GM12878 (cell line): ENCODE data around the gene CSHL1. TPM values are rescaled to one million over a fixed set of nuclear protein-coding genes. Genes with fewer than 3 reads are reported as not detected.

Experiments
- ATAC-seq: fragments of 200-7000 bp; cut with Tn5 transposase; 3 replicates; pipeline ENCODE4 v1.9.1; 2020; ENCODE audit warnings: mild to moderate bottlenecking, moderate library complexity
- BruUV-seq: library from RNA; stranded (reverse); fragments of 400-500 nt; replicated peaks from 2 replicates; lab custom pipeline; 2021; lab: Mats Ljungman, UMichigan
- CTCF ChIA-PET: fragments of 300-600 bp; sonication (Branson Sonifier 250); formaldehyde crosslinking; extraction: SDS; loops from one replicate; lab custom pipeline; 2021; ENCODE audit warnings: inconsistent platforms; lab: Yijun Ruan, JAX
- POLR2A ChIA-PET: fragments of 350-600 bp; formaldehyde crosslinking; extraction: SDS; loops from one replicate; lab custom pipeline; 2021; ENCODE audit warnings: inconsistent platforms; lab: Charles Lee
- RAD21 ChIA-PET: fragments of 300-600 bp; sonication (Branson Sonifier 250); formaldehyde crosslinking; loops from one replicate; lab custom pipeline; 2023; ENCODE audit warnings: antibody characterized with exemption; ENCODE audit not compliant: unreplicated experiment; lab: Charles Lee
- SMC1A ChIA-PET: fragments of 300-600 bp; sonication (Branson Sonifier 250); formaldehyde crosslinking; loops from one replicate; lab custom pipeline; 2023; ENCODE audit not compliant: unreplicated experiment, uncharacterized antibody; lab: Charles Lee
- DNase-seq: peaks from one replicate; pipeline ENCODE4 v3.0.0-alpha.2; 2011; ENCODE audit warnings: low read depth, low spot score
- FAIRE-seq: peaks from 3 replicates; lab custom pipeline; 2011; peaks lifted over from hg19 to GRCh38; lab: Jason Lieb, UNC
- H2AFZ ChIP-seq: 2 replicates; pipeline ENCODE4 v1.6.0; 2011; ENCODE audit warnings: low read depth, low read length, control low read depth; ENCODE audit not compliant: control insufficient read depth
- H3K27ac ChIP-seq: 2 replicates; pipeline ENCODE4 v1.5.1; 2011; ENCODE audit warnings: control low read depth; ENCODE audit not compliant: control insufficient read depth, insufficient read depth
- H3K27me3 ChIP-seq, 2 experiments: replicated peaks in 1 of 2; 2 replicates each; pipeline versions ENCODE4 v1.6.0 to v1.6.1; 2011; ENCODE audit warnings: low read length in 1 of 2; ENCODE audit not compliant: control insufficient read depth in 2 of 2, insufficient read depth in 2 of 2
- H3K36me3 ChIP-seq, 2 experiments: 2 replicates each; pipeline ENCODE4 v1.5.1; 2011; ENCODE audit warnings: low read length in 1 of 2; ENCODE audit not compliant: control insufficient read depth in 2 of 2, insufficient read depth in 2 of 2
- H3K4me1 ChIP-seq: 2 replicates; pipeline ENCODE4 v1.6.1; 2011; ENCODE audit warnings: mild to moderate bottlenecking, low read length, moderate library complexity, mixed read lengths; ENCODE audit not compliant: control insufficient read depth, insufficient read depth
- H3K4me2 ChIP-seq: 2 replicates; pipeline ENCODE4 v1.6.0; 2011; ENCODE audit warnings: control low read depth; ENCODE audit not compliant: control insufficient read depth, insufficient read depth
- H3K4me3 ChIP-seq: fragments of 200-600 bp; sonication (generic); 2 replicates; pipeline ENCODE4 v1.5.1; 2016
- H3K79me2 ChIP-seq: 2 replicates; pipeline ENCODE4 v1.6.0; 2011; ENCODE audit warnings: low read length; ENCODE audit not compliant: control insufficient read depth, insufficient read depth
- H3K9ac ChIP-seq: 2 replicates; pipeline ENCODE4 v1.8.0; 2011; ENCODE audit warnings: low read length, control low read depth, mixed read lengths; ENCODE audit not compliant: control insufficient read depth, insufficient read depth
- H3K9me3 ChIP-seq: replicated peaks from 3 replicates; pipeline ENCODE4 v1.5.1; 2011; ENCODE audit warnings: mild to moderate bottlenecking, low read length; ENCODE audit not compliant: control insufficient read depth, insufficient read depth
- H4K20me1 ChIP-seq: 2 replicates; pipeline ENCODE4 v1.6.0; 2011; ENCODE audit not compliant: control insufficient read depth, insufficient read depth
- EED ChIP-seq: sonication (generic); IDR thresholded peaks from 2 replicates; pipeline ENCODE4 v1.6.1; 2016; ENCODE audit warnings: antibody characterized with exemption, low read depth
- GABPA ChIP-seq: IDR thresholded peaks from 2 replicates; pipeline ENCODE4 v1.6.1; 2014; ENCODE audit warnings: antibody characterized with exemption, low read depth, mild to moderate bottlenecking, inconsistent platforms
- MYC ChIP-seq: IDR thresholded peaks from 2 replicates; pipeline ENCODE4 v1.6.1; 2011; ENCODE audit warnings: mild to moderate bottlenecking, low read length, moderate library complexity, inconsistent platforms; ENCODE audit not compliant: insufficient read depth, insufficient replicate concordance, insufficient read length, severe bottlenecking
- PAX8 ChIP-seq: fragments of 450-650 bp; IDR thresholded peaks from 2 replicates; pipeline ENCODE4 v1.6.1; 2017; ENCODE audit warnings: mild to moderate bottlenecking, moderate library complexity
- RCOR1 ChIP-seq: conservative IDR thresholded peaks from 2 replicates; pipeline ENCODE4 v1.6.1; 2012; ENCODE audit warnings: low read depth, low read length, improper control_type of control experiment
- RELA ChIP-seq: fragments of 450-650 bp; IDR thresholded peaks from 2 replicates; pipeline ENCODE4 v1.8.0; 2014; ENCODE audit warnings: borderline replicate concordance; ENCODE audit not compliant: partially characterized antibody
- ZNF217 ChIP-seq: fragments of 450-650 bp; IDR thresholded peaks from 2 replicates; pipeline ENCODE4 v1.6.1; 2017; ENCODE audit warnings: antibody characterized with exemption, mild to moderate bottlenecking
- ZNF274 ChIP-seq: IDR thresholded peaks from one replicate; pipeline ENCODE4 v1.8.0; 2011; ENCODE audit not compliant: insufficient read length, insufficient read depth
- WGBS: methylation state at CpG from one replicate; pipeline ENCODE4 v1.1.6; 2016; ENCODE audit warnings: low lambda C conversion rate; ENCODE audit not compliant: insufficient replicate concordance, insufficient coverage; ENCODE audit errors: missing lambda C conversion rate; 5-methylcytosine and 5-hydroxymethylcytosine counted together
- in situ Hi-C: fragments of 300-500 bp; cut with MboI; formaldehyde crosslinking; loops from 9 replicates; pipeline ENCODE4 v1.14.3; 2018; ENCODE audit warnings: mixed read lengths
- intact Hi-C: fragments of 100-400 bp; cut with micrococcal nuclease; formaldehyde crosslinking; loops from one replicate; pipeline ENCODE4 v1.14.2; 2022; ENCODE audit not compliant: unreplicated experiment
- polyA plus RNA-seq, 11 experiments: library from polyadenylated mRNA; depleted of rRNA in 4 of 11; unstranded in 6 of 11; stranded (reverse) in 5 of 11; fragments of >200 nt; fragmentation: Nextera tagmentation in 4 of 11; fragmentation: Illumina TruSeq in 1 of 11; extraction: Ambion mirVana in 4 of 11; extraction: Trizol in 1 of 11; gene quantifications; 1 replicate in 1 of 11; 2 replicates in 10 of 11; pipeline versions ENCODE4 v1.2.1 to v1.2.3, GENCODE V29; 2011 to 2016; ENCODE audit warnings: inconsistent platforms in 2 of 11, missing spikeins in 2 of 11, low read depth in 1 of 11
- total RNA-seq, 4 experiments: library from RNA; depleted of rRNA in 3 of 4; stranded (reverse); fragments of >200 nt in 3 of 4; fragmentation: Illumina TruSeq in 1 of 4; extraction: Trizol in 1 of 4; gene quantifications; 2 replicates each; pipeline versions ENCODE4 v1.2.1 to v1.2.3, GENCODE V29; 2013 to 2021
- TF ChIP-seq, protein P1 (sequence below): fragments of 450-650 bp; IDR thresholded peaks from 2 replicates; pipeline ENCODE4 v1.6.1; 2016; ENCODE audit warnings: mild to moderate bottlenecking, moderate library complexity, borderline replicate concordance
- TF ChIP-seq, protein P2 (sequence below): IDR thresholded peaks from 2 replicates; pipeline ENCODE4 v1.6.1; 2012; ENCODE audit warnings: low read depth, low read length, improper control_type of control experiment
- TF ChIP-seq, protein P3 (sequence below): fragments of 450-650 bp; IDR thresholded peaks from 2 replicates; pipeline ENCODE4 v1.6.1; 2018; ENCODE audit warnings: borderline replicate concordance, mild to moderate bottlenecking; ENCODE audit not compliant: partially characterized antibody

CSHL1 gene
- total and polyA plus RNA-seq, 10 of the 15 experiments (the other 5 are each of a cell fraction or from before 2014, with no cell fraction given): not detected

DNA sequence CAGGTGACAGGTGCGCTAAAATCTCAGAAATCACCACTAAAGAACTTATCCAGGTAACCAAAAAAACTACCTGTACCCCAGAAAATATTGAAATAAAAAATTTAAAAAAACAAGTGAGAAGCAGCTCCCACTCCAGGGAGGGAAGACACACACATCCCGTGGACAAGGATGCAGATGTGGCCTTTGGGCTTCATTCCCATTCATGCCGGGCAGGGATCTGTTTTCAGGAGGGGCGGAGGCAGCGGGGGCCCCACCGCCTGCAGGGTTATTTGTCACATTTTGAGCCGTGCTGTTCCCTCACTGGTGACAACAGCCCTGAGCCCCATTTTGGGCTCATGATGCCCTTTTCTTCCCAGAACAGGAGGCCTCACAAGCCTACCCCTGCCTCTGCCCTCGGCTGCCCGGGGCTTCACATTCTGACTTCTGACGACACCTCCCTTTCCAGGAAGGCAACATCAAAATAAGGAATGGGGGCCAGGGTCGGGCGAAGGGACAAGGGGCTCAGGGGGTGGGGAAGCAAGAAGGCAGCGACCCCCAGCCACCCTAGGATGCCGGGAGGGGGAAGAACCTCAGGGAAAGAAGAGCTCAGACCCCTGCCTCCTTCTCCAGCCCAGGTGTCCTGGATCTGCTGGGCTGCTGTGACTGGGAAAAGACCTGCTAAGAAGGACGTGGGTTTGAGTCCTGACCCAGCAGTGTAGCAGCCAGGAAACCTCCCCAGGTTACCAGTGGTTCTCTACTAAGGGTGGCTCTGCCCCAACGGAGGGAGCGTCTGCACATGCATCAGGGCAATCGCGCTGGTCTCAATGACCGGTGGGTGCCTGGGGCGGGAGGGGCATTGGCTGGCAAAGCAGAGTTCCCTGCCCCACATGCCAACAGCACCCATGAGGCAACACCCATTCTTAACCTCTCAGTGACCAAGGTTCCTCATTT lies 23.4 kb upstream of the CSHL1 start (continued):
- TF ChIP-seq, protein P1, sequence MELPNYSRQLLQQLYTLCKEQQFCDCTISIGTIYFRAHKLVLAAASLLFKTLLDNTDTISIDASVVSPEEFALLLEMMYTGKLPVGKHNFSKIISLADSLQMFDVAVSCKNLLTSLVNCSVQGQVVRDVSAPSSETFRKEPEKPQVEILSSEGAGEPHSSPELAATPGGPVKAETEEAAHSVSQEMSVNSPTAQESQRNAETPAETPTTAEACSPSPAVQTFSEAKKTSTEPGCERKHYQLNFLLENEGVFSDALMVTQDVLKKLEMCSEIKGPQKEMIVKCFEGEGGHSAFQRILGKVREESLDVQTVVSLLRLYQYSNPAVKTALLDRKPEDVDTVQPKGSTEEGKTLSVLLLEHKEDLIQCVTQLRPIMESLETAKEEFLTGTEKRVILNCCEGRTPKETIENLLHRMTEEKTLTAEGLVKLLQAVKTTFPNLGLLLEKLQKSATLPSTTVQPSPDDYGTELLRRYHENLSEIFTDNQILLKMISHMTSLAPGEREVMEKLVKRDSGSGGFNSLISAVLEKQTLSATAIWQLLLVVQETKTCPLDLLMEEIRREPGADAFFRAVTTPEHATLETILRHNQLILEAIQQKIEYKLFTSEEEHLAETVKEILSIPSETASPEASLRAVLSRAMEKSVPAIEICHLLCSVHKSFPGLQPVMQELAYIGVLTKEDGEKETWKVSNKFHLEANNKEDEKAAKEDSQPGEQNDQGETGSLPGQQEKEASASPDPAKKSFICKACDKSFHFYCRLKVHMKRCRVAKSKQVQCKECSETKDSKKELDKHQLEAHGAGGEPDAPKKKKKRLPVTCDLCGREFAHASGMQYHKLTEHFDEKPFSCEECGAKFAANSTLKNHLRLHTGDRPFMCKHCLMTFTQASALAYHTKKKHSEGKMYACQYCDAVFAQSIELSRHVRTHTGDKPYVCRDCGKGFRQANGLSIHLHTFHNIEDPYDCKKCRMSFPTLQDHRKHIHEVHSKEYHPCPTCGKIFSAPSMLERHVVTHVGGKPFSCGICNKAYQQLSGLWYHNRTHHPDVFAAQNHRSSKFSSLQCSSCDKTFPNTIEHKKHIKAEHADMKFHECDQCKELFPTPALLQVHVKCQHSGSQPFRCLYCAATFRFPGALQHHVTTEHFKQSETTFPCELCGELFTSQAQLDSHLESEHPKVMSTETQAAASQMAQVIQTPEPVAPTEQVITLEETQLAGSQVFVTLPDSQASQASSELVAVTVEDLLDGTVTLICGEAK: no peak
- no peak for TF ChIP-seq RELA
- TF ChIP-seq EED: no peak
- TF ChIP-seq MYC: no peak

DNA sequence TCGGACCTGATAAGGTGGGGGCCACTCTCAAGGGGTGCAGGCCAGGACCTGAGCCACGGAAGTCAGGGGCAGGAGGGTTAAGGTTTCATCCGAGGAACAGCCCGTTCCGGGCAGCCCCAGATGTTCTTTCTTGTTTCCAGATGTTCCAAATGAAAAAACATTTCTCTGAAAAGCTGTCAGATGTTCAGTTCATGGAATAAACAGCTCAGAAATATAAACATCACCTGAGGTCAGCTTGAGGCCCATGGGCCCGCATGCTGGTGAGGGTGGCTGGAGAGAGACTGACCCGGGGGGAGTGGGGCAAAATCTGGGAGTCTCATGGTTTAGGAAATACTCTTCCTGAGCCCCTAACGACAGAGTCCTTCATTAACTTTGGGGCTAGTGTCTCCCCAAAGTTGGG lies 22.5 kb upstream of the CSHL1 start:
- ATAC-seq (no peak), FAIRE-seq (no peak), DNase-seq (no peak)
- ChIA-PET POLR2A (interaction anchor here (0.7 to 5.9 kb wide), 6 partner anchors 9 to 92 kb away, joined by 3 to 68 read pairs (median 12); partner anchors contain the start of gene ICAM2), CTCF (interaction anchor here (1.4 to 8.7 kb wide), 7 partner anchors 13 to 92 kb away, joined by 3 to 153 read pairs (median 10); partner anchors contain the start of gene GH1), RAD21 (interaction anchor here (1.7 to 9.0 kb wide), 6 partner anchors 13 to 199 kb away, joined by 5 to 130 read pairs (median 16); partner anchors contain the start of gene GH1), SMC1A (interaction anchor here (0.7 to 9.0 kb wide), 4 partner anchors 13 to 89 kb away, joined by 3 to 111 read pairs (median 36); partner anchors contain the start of gene GH1)
- no peak overlapping the region for H2AFZ ChIP-seq
- peaks cover 33% of the 10 kb centered on the region for H3K4me1 ChIP-seq
- H3K9me3 ChIP-seq: no peaks in the 10 kb centered on the region
- intact Hi-C loops (no loop called here), in situ Hi-C loops (no loop called here)
- H4K20me1 ChIP-seq: no peaks in the 10 kb centered on the region
- peaks cover 6 to 7% of the 10 kb centered on the region in 2 experiments; a peak in 2 of 4 replicates for H3K36me3 ChIP-seq
- peaks cover 32% of the 10 kb centered on the region for H3K79me2 ChIP-seq
- no TSS peak for BruUV-seq
- H3K27me3 ChIP-seq: no peaks in the 10 kb centered on the region
- 97% methylated on average over 8 of the region's 8 CpGs for WGBS
- no peak overlapping the region for H3K27ac ChIP-seq
- peak overlapping the region; percentile 88 for H3K4me2 ChIP-seq
- no peak overlapping the region for H3K4me3 ChIP-seq
- no peak overlapping the region for H3K9ac ChIP-seq
- TF ChIP-seq RCOR1: no peak
- TF ChIP-seq PAX8: no peak
- TF ChIP-seq, protein P2, sequence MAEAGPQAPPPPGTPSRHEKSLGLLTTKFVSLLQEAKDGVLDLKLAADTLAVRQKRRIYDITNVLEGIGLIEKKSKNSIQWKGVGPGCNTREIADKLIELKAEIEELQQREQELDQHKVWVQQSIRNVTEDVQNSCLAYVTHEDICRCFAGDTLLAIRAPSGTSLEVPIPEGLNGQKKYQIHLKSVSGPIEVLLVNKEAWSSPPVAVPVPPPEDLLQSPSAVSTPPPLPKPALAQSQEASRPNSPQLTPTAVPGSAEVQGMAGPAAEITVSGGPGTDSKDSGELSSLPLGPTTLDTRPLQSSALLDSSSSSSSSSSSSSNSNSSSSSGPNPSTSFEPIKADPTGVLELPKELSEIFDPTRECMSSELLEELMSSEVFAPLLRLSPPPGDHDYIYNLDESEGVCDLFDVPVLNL: no peak
- no peak for TF ChIP-seq ZNF274
- no peak for TF ChIP-seq ZNF217
- TF ChIP-seq GABPA: no peak
- TF ChIP-seq, protein P3, sequence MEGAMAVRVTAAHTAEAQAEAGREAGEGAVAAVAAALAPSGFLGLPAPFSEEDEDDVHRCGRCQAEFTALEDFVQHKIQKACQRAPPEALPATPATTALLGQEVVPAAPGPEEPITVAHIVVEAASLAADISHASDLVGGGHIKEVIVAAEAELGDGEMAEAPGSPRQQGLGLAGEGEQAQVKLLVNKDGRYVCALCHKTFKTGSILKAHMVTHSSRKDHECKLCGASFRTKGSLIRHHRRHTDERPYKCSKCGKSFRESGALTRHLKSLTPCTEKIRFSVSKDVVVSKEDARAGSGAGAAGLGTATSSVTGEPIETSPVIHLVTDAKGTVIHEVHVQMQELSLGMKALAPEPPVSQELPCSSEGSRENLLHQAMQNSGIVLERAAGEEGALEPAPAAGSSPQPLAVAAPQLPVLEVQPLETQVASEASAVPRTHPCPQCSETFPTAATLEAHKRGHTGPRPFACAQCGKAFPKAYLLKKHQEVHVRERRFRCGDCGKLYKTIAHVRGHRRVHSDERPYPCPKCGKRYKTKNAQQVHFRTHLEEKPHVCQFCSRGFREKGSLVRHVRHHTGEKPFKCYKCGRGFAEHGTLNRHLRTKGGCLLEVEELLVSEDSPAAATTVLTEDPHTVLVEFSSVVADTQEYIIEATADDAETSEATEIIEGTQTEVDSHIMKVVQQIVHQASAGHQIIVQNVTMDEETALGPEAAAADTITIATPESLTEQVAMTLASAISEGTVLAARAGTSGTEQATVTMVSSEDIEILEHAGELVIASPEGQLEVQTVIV: no peak
